Vagina (tissue), 2 donors: Measurements from ENCODE around the gene BLOC1S5. TPM values are rescaled to one million over a fixed set of nuclear protein-coding genes. Genes with fewer than 3 reads are reported as not detected.

ENCODE experiments used
- DNase-seq, 2 donors: peaks; one replicate each; pipeline ENCODE4 v3.0.0-alpha.2; 2017; ENCODE audit errors: extremely low spot score in 2 of 2
- H3K27ac ChIP-seq: fragments of 200-600 bp; sonication (generic); one replicate; pipeline ENCODE4 v1.5.1; 2019
- H3K27me3 ChIP-seq: fragments of 200-600 bp; sonication (generic); one replicate; pipeline ENCODE4 v1.5.1; 2019
- H3K36me3 ChIP-seq, 2 donors: fragments of 200-600 bp; sonication (generic); one replicate each; pipeline ENCODE4 v1.5.1; 2017 to 2019
- H3K4me1 ChIP-seq: fragments of 200-600 bp; sonication (generic); one replicate; pipeline ENCODE4 v1.5.1; 2019
- H3K4me3 ChIP-seq, 2 donors: fragments of 200-600 bp; sonication (generic); 1 replicate in 1 of 2; 2 replicates in 1 of 2; pipeline ENCODE4 v1.5.1; 2016 to 2019
- H3K9me3 ChIP-seq: fragments of 200-600 bp; sonication (generic); one replicate; pipeline ENCODE4 v1.5.1; 2019
- CTCF ChIP-seq, 3 experiments: fragments of 450-650 bp in 2 of 3; fragments of 200-600 bp in 1 of 3; sonication (generic) in 1 of 3; IDR thresholded peaks; one replicate each; pipeline ENCODE4 v1.5.1; 2017 to 2019; ENCODE audit warnings: antibody characterized with exemption in 3 of 3, mild to moderate bottlenecking in 2 of 3, moderate library complexity in 2 of 3
- POLR2A ChIP-seq, 2 donors: fragments of 450-650 bp; IDR thresholded peaks; one replicate each; pipeline ENCODE4 v1.6.1; 2017; ENCODE audit warnings: antibody characterized with exemption in 2 of 2, mild to moderate bottlenecking in 2 of 2, moderate library complexity in 2 of 2
- POLR2AphosphoS5 ChIP-seq, 2 donors: sonication (generic); formaldehyde crosslinking; IDR thresholded peaks; one replicate each; pipeline ENCODE4 v1.9.0; 2017; ENCODE audit warnings: antibody characterized with exemption in 2 of 2, mild to moderate bottlenecking in 2 of 2, low read depth in 1 of 2; ENCODE audit not compliant: insufficient read depth in 1 of 2
- intact Hi-C: fragments of 100-400 bp; cut with DNase I; formaldehyde crosslinking; loops from one replicate; pipeline ENCODE4 v1.15.1; 2023
- total RNA-seq: library from RNA; depleted of rRNA; stranded (reverse); fragments of >200 nt; gene quantifications from one replicate; pipeline ENCODE4 v1.2.3, GENCODE V29; 2016

BLOC1S5 gene
- total RNA-seq, 1 donor from 2014 or later, result 9.6 TPM

GRCh38 chr6:8086755-8087306 lies 22.6 kb upstream of the BLOC1S5 start:
- H3K9me3 ChIP-seq, result no peaks in the 10 kb centered on the region
- peaks cover 0 to 26% of the 10 kb centered on the region in 2 donors for H3K36me3 ChIP-seq

GRCh38 chr6:8085053-8085511 lies 20.9 kb upstream of the BLOC1S5 start:
- H3K9me3 ChIP-seq, result no peaks in the 10 kb centered on the region
- peaks cover 14% of the 10 kb centered on the region for H3K4me1 ChIP-seq
- H3K27ac ChIP-seq, result no peak overlapping the region
- TF ChIP-seq CTCF (IDR thresholded peaks at IDR 0.05), result no peak
- no peak for TF ChIP-seq POLR2AphosphoS5 (IDR thresholded peaks at IDR 0.05; ENCODE audit: insufficient read depth in 1 of 2, low read depth in 1 of 2)
- no peak for TF ChIP-seq POLR2A (IDR thresholded peaks at IDR 0.05)
- no peaks in the 10 kb centered on the region for H3K27me3 ChIP-seq
- intact Hi-C loops, result no loop called here
- no peak for DNase-seq
- no peak overlapping the region for H3K4me3 ChIP-seq
- peaks cover 0 to 21% of the 10 kb centered on the region in 2 donors for H3K36me3 ChIP-seq

More at GRCh38 chr6:8086755-8087306, 22.6 kb upstream of the BLOC1S5 start:
- no peak for TF ChIP-seq POLR2AphosphoS5 (IDR thresholded peaks at IDR 0.05; ENCODE audit: insufficient read depth in 1 of 2, low read depth in 1 of 2)
- TF ChIP-seq POLR2A (IDR thresholded peaks at IDR 0.05), result no peak
- TF ChIP-seq CTCF (IDR thresholded peaks at IDR 0.05), result no peak
- Histone ChIP-seq H3K27me3 (no peaks in the 10 kb centered on the region), H3K4me1 (peaks cover 14% of the 10 kb centered on the region), H3K4me3 (no peak overlapping the region), H3K27ac (no peak overlapping the region)
- no peak for DNase-seq
- intact Hi-C loops, result no loop called here

- H3K9me3 ChIP-seq, result no peaks in the 10 kb centered on the region
- no peak overlapping the region for H3K4me3 ChIP-seq
- no peak for DNase-seq
- no peak for TF ChIP-seq CTCF (IDR thresholded peaks at IDR 0.05)
- no peak for TF ChIP-seq POLR2A (IDR thresholded peaks at IDR 0.05)
- no peak for TF ChIP-seq POLR2AphosphoS5 (IDR thresholded peaks at IDR 0.05; ENCODE audit: insufficient read depth in 1 of 2, low read depth in 1 of 2)
- peaks cover 14% of the 10 kb centered on the region for H3K4me1 ChIP-seq
- intact Hi-C loops, result no loop called here
- H3K27me3 ChIP-seq, result no peaks in the 10 kb centered on the region
- H3K27ac ChIP-seq, result no peak overlapping the region
- H3K36me3 ChIP-seq, result peaks cover 0 to 17% of the 10 kb centered on the region in 2 donors
Measured at GRCh38 chr6:8084586-8084985, 20.4 kb upstream of the BLOC1S5 start.

- no peak overlapping the region for H3K27ac ChIP-seq
- H3K9me3 ChIP-seq, result no peaks in the 10 kb centered on the region
- intact Hi-C loops, result no loop called here
- no peaks in the 10 kb centered on the region for H3K27me3 ChIP-seq
- H3K36me3 ChIP-seq, result peaks cover 0 to 3% of the 10 kb centered on the region in 2 donors
- H3K4me1 ChIP-seq, result peaks cover 14% of the 10 kb centered on the region
- DNase-seq, result no peak
- no peak overlapping the region for H3K4me3 ChIP-seq
- TF ChIP-seq POLR2A (IDR thresholded peaks at IDR 0.05) (no peak), CTCF (IDR thresholded peaks at IDR 0.05) (no peak), POLR2AphosphoS5 (IDR thresholded peaks at IDR 0.05; ENCODE audit: insufficient read depth in 1 of 2, low read depth in 1 of 2) (no peak)
Measured at GRCh38 chr6:8082954-8083858, 19.0 kb upstream of the BLOC1S5 start.

GRCh38 chr6:8082572-8082953 lies 18.4 kb upstream of the BLOC1S5 start:
- DNase-seq, result no peak
- no peak overlapping the region for H3K27ac ChIP-seq
- intact Hi-C loops, result no loop called here

More at GRCh38 chr6:8082572-8082953, 18.4 kb upstream of the BLOC1S5 start:
- no peaks in the 10 kb centered on the region for H3K27me3 ChIP-seq
- no peaks in the 10 kb centered on the region for H3K9me3 ChIP-seq
- no peak overlapping the region for H3K4me3 ChIP-seq
- H3K36me3 ChIP-seq, result no peaks in the 10 kb centered on the region
- H3K4me1 ChIP-seq, result peaks cover 14% of the 10 kb centered on the region
- TF ChIP-seq POLR2AphosphoS5 (IDR thresholded peaks at IDR 0.05; ENCODE audit: insufficient read depth in 1 of 2, low read depth in 1 of 2) (no peak), CTCF (IDR thresholded peaks at IDR 0.05) (no peak), POLR2A (IDR thresholded peaks at IDR 0.05) (no peak)
